GM03348 (cell line): ENCODE data around the gene CABCOCO1.
A peak's percentile ranks its signal among the peaks of the same experiment; 100 is the strongest.
"Not testable (repeated sequence)": the region's sequence is repeated elsewhere in the genome, so short reads cannot be mapped to it uniquely, and the experiment has no call there.

ENCODE experiments used
- DNase-seq: peaks from one replicate; pipeline ENCODE4 v3.0.0; 2012; ENCODE audit warnings: low spot score

Gene CABCOCO1

DNA sequence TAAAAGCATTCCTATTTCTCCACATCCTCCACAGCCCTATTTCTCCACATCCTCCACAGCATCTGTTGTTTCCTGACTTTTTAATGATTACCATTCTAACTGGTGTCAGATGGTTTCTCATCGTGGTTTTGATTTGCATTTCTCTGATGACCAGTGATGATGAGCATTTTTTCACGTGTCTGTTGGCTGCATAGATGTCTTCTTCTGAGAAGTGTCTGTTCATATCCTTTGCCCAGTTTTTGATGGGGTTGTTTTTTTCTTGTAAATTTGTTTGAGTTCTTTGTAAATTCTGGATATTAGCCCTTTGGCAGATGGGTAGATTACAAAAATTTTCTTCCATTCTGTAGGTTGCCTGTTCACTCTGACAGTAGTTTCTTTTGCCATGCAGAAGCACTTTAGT is 49.4 kb downstream of the CABCOCO1 start:
- DNase-seq = not testable (repeated sequence)

DNA sequence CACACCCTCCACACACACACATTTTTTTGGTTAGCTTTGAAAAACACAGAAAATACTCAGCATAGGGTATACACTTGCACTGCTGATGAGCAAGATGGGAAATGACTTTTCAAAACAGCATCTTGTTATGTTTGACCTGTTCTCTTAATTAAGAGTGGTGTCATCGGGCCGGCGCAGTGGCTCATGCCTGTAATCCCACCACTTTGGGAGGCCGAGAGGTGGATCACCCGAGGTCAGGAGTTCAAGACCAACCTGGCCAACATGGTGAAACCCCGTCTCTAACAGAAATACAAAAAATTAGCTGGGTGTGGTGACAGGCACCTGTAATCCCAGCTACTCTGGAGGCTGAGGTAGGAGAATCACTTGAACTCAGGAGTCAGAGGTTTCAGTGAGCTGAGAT is 56.7 kb downstream of the CABCOCO1 start:
- DNase-seq = not testable (repeated sequence)

DNA sequence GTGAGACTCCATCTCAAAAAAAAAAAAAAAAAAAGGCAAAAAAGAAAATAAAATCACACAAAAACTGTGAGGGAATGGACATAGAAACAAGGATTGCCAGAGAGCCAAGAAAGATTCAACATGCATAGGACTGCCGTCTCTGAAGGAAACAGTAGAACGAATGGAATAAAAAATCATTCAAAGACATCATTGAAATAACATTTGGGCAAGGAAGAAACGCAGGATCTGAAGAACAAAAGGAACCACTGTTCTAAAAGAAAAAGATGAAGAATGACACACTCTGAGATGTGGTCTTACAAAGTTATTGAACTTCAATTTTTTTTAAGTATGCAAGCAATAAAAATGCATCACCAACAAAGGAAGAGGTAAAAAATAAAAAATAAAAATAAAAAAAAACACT is 57.2 kb downstream of the CABCOCO1 start:
- no peak for DNase-seq

DNA sequence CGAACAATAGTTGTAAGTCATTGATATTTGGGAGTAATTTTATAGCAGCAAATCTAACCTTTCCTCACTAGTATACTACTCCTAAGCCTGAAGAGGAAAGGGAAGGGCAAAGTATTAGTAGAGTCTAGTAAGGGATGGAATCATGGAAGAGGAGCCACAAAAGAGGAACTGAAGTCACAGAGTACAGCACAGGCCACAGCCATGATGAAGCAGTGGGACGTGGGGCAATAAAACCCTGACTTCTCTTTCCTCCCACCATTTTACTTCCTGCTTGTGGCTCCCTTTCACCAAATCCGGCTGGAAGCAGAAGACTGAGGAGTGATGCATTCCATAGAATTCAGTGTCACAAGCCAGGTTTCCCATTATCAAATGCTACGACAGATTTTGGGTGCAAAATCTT is 58.7 kb downstream of the CABCOCO1 start:
- DNase-seq = no peak

DNA sequence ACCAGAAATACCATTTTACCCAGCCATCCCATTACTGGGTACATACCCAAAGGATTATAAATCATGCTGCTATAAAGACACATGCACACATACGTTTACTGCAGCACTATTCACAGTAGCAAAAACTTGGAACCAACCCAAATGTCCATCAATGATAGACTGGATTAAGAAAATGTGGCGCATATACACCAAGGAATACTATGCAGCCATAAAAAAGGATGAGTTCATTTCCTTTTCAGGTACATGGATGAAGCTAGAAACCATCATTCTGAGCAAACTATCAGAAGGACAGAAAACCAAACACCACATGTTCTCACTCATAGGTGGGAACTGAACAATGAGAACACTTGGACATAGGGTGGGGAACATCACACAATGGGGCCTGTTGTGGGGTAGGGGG is 62.5 kb downstream of the CABCOCO1 start:
- not testable (repeated sequence) for DNase-seq

DNA sequence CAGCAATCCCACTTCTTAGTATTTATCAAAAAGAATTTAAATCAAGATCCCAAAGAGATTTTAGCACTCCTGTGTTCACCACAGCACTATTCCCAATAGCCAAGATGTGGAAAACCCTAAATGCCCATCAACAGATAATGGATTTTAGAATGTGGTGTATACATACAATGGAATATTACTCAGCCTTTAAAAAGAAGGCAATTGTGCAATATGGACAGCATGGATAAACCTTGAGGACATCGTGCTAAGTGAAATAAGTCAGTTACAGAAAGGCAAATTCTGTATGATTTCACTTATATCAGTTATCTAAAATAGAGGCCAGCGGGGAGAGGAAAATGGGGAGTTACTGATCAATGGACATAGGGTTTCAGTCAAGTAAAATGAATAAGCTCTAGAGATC is 66.9 kb downstream of the CABCOCO1 start:
- DNase-seq = no peak

DNA sequence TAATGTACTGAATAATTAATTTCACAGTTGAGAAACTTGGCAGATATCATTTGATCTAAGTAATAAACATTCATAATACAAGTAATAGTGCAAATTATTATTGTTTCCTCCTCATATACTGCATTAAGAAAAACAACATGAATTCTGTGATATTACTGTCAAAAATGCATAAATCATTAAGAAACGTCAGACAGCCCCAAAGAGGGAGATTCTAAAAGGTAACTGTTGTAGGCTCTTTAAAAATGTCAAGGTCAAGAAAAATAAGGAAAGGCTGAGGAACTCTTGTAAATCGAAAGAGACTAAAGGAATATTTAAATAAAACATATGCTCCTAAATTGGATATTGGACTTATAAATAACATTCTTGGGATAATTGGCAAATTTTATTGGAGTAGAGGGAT is 67.9 kb downstream of the CABCOCO1 start:
- no peak for DNase-seq

DNA sequence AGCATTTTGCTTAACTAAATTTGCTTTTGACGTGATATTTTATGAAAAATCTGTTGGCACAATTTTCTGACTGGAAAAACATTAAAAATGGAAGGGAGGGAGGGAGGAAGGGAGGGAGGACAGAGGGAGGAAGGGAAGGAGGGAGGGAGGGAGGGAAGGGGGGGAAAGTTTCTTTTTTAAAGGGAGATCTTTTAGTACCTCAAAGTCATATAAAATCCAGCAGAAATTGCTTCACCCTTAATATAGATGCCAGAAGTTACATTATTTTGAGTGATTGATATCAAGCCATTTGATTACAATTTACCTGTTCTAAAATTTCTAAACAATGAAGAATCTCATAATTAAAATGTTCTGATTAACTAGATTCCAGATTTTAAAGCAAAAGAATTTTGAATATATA is 68.9 kb downstream of the CABCOCO1 start:
- DNase-seq = no peak

DNA sequence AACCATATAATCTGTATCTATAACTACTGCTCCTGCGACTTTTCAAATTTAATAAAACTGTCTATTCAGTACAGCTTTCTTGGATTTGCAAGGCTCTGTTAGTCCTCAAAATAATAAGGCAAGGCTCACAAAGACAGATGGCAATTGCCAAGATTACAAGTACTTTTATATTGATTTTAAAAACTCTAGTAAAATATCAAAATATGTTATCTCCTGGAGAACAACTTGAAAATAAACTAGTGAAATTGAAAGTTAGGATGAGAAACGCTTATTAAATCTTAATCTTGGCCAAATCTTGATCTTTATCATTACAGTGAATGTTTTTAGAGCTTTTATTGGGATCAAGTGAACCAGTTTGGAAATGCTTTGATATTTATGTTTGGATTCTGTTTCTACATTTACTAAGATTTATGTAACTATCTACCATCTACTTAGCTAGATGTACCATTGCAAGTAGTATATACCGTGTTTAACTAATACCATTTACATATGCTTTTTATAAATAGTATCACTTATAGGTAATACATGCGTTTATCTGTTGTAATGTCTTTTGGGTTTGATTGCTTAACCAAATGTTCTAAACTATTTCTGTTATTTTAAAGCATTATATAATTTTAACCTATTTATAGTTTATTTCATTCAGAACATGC is 70.0 kb downstream of the CABCOCO1 start:
- no peak for DNase-seq

DNA sequence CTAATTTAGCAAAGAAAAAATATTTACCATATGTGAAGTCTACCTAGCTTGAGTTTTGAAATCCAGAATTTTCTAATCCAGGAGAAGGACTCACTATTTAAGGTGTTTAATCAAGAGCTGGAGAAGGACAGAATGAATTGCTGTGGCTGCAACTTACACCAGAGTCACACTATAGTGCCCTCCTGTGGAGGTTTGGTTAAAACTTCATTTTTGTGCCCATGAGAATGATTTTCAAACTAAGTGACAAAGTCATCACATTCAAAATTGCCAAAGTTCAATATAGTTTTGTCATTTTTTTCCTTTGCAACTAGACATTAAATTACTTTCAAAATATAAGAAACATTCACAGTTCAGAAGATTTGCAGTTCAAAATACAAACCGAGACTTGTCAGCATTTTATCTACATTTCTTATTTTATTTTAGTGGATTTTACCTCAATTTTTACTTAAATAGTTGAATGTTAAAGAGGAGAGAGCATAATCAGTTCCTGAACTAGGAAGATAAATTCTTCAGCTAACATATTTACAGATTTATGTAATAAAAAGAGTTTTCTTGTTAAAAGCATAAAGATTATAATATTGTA is 70.7 kb downstream of the CABCOCO1 start:
- peak; percentile 51 for DNase-seq

DNA sequence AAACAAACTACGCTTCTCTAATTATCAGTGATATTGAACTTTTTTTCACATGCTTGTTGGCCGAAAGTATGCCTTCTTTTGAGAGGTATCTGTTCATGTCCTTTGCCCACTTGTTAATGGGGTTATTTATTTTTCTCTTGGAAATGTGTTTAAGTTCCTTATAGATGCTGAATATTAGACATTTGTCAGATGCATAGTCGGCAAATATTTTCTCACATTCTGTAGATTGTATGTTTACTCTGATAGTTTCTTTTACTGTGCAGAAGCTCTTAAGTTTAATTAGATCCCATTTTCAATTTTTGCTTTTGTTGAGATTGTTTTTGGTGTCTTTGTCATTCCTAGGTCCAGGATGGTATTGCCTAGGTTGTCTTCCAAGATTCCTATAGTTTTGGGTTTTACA is 73.2 kb downstream of the CABCOCO1 start:
- DNase-seq = no peak

DNA sequence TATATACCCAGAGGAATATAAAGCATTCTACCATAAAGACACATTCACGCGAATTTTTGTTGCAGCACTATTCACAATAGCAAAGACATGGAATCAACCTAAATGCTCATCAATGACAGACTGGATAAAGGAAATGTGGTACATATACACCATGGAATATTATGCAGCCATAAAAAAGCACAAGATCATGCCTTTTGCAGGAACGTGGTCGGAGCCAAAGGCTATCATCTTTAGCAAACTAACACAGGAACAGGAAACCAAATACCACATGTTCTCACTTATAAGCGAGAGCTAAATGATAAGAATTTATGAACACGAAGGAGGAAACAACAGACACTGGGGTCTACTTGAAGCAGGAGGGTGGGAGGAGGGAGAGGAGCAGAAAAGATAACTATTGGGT is 74.7 kb downstream of the CABCOCO1 start:
- not testable (repeated sequence) for DNase-seq

DNA sequence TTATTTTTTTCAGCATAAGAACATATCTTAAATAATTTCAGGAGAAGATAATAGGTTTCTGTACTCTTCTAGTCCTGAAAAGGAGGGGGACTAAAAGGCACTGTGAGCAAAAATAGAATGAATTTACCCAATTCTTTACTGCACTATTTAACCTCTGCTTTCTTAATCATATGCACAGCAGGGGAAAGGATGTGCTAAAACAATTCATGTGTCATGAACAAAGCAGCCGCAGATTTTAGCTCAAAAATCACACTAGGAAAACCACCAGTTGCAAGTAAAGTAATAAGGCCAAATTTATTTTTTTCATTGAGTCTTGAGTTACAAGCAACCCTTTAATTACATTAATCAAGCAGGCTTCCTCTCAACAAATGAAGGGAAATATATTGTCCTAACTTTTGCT is 80.1 kb downstream of the CABCOCO1 start:
- DNase-seq = no peak

DNA sequence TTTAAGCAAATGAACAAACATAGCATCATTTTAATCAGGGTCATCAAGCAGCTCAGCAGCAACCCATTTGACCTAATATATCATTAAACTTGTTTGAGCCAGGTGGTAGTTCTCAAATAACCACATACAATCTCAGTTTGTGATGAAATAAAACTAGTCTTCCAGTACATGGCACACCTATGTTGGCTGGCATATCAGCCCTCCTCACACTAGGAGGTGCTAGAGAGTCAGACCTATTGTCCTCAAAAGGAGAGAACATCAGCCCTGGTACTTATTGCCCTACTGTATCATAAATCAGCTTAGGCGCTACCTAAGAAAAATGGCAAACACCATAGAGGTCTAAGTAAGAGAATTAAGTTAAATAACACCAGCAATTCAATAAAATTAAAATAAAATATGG is 81.7 kb downstream of the CABCOCO1 start:
- no peak for DNase-seq

DNA sequence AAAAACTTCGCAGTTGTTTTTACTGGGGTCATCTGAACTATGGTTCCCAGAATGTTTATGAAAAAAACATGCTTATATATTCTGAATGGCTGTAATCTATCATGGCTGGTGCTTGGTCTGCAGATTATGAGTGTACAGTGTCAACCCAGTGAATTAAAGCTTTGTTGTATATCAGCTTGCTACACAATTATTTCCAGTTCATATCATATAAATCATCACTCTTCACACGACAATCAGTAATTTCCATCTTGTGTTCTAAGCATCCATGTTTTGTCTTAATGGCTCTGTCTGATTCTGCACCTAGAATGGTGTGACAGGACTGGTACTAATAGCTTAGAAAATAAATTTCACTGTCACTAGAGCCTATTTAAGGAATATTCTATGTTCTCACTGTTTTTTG is 83.6 kb downstream of the CABCOCO1 start:
- DNase-seq = no peak

DNA sequence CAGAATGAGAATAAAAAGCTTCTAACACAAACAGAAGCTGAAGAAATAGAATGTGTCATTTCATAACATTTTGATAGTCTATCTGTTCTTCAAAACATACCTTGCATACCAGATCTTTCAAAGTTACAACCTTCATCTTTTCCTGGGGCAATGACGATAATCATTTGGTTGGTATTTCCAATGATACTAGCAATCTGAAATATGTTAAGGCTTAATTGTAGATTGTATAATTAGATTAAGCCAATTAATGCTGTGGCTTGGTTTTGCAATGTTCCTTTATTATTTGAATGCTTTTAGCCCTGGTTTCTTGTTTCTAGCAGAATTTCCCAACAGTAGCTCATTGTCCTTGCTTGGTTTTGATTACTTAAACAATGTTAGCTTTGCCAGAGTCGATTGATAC is 84.6 kb downstream of the CABCOCO1 start:
- DNase-seq = no peak

DNA sequence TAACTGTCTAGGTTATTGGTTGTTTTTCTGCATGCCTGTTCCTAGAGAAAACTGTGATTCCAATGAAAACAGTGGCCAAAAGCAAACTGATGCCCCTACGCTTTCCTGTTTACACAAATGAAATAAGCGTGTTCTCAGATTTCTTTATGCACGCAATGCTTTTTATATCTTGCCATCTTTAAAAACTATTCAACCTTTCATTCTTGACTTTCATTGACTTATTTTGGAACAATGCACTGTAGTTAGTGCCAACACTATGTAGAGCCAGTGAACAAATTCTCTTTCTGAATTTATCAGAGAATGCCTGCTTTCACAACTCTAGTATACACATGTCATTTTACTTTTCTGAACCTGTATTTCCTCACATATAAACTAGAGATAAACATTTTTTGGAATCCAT is 86.6 kb downstream of the CABCOCO1 start:
- no peak for DNase-seq

DNA sequence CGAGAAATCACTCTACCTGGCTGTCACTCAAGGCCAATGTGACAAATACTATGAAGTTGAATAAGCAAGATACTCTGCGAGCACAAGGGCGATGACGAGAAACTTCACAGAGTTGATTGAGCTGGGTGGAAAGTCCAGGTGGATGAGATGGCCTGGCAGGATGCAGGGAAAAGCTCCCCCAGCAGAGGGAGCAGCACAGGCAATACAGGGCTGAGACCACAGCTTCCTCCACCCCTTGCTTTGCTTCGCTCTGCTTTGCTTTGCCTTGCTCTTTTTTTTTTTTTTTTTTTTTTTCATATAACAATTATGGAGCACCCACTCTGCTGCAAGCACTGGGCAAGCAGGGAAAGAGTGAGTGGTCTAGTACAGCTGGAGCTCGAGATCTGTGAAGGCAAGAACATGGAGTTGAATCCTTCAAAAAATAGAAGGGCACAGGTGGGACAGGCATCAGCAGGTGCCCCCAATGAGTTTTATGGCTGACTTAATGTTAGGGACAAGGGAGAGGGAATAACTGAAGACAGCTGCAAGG is 88.3 kb downstream of the CABCOCO1 start:
- peak; percentile 74 for DNase-seq

DNA sequence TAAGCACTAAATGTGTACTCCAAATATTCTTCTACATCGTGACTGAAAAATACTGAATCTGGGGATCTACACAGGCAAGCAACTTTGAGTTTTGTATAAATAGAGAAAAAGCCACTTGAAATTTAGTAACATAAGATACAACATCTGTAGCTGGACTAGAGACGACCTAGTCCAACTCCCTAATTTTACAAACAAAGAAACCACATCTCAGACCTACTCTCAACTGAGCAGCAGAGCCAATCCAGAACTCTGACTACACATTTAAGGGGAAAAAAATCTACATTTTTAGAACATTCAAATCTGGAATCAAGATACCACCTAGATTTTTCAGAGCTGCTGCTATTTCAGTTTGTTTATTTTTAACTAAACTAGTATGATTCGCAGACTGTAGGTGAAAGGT is 88.9 kb downstream of the CABCOCO1 start:
- no peak for DNase-seq

DNA sequence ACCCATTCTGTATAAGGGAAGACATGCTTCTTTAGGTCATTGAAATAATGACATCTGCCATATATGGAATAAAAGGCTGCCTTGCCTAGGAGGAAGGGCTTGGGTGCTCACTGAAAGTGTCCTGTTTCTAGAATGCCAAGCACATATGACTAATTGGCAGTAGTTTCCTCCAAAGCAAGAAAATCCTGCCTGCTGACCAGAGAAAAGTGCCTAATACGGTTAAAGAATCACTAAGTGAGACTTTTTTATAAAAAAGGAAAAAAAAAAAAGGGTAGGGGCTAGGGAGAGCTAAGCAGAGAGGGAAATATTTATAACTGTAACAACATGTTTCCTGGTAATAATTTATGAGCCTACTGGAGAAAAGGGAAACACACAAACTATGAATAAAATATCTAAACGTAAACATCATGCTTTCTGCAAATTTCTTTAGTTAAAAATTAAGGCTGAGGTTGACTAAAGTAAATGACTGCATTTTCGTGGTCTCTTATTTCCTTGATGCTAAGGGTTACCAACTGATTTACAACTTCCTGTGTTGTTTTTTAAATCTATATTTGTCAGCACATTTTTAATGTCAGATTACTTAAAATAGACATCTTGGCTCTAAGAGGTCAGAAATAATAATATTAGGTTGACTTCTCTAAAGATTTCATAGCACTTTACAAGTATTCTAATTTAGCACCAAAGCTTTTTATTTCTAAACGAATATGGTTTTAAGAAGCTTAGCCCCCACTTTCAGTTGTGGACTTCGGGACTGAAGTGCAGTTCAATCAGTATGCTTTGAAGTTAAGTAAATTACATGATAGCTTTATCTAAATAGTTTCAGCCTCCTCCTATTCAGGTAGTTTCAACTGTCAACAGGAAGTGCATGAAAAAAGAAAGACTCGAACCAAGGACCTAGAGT is 89.6 kb downstream of the CABCOCO1 start:
- peak; percentile 37 for DNase-seq

DNA sequence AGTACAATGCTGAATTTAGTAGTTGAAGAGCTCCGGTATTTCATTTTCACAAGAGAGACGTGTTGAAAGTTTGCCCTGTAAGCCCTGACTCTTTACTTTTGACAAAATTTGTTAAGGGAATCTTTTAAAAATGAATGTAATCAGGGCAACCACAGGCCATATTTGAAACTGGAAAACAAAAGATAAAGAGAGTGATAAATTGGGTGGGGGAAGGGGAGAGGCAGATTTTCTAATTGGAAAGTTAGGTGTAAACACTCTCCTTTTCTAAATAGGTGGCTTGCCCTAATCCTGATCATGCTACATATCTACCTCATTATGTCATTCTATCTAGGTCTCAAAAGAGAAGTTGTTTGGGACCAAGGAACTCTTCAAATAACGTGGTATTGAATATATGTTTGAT is 90.7 kb downstream of the CABCOCO1 start:
- DNase-seq = no peak

DNA sequence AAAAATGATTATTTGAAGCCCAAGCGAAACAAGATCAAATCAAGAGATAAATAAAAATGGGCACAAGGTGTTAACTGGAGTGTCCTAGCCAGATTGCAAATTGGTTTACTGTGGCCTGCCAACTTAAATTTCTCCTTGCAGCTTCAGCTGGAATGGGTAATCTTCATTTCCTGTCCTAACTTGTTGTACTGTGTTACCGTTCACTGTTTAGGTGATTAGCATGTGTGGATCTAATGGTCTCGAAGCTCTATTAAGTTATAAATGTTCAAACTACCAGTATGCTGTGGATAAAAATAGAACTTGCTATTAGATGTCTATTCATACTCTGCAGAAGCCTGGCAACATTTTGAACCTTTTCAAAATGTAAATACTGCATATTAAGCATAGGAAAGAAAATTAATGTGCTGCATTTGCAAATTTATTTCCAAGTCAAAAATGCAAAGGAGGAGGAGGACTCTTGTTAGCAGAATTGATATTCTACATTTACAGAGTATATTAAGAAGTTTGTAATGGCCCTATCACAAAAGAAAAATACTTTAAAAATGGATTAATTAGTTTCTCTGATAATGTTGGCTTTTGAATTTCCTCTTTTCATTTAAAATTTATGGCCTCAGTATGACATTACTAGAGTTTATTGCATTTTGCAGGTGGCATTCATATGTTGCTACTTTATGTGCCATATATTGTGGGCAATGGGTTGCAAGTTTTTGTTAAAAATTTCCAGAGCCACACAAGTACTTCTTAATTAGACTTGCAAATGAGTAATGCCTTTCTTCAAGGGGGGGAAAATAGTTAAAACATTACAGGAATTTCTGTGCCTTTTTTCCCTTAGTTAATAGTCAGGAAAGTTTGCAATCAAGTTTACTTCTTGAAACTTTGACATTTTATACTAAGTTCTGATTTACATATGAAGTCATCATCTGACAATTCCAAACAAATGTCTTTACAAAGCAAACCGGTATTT is 92.1 kb downstream of the CABCOCO1 start:
- no peak for DNase-seq
